WTC11 (cell line): Measurements from ENCODE around the gene C14orf132. TPM values are rescaled to one million over a fixed set of nuclear protein-coding genes. Genes with fewer than 3 reads are reported as not detected.
A peak's percentile ranks its signal among the peaks of the same experiment; 100 is the strongest.

Source experiments
- ATAC-seq: fragments of 200-7000 bp; cut with Tn5 transposase; 2 replicates; pipeline ENCODE4 v1.10.0; 2021; ENCODE audit warnings: mild to moderate bottlenecking, moderate library complexity
- CTCF ChIA-PET: fragments of 300-600 bp; sonication (Branson Sonifier 250); formaldehyde crosslinking; loops from one replicate; lab custom pipeline; 2021; ENCODE audit warnings: antibody characterized with exemption; lab: Charles Lee
- POLR2A ChIA-PET: fragments of 350-600 bp; sonication (Branson Sonifier 250); formaldehyde crosslinking; loops from one replicate; lab custom pipeline; 2021; ENCODE audit warnings: antibody characterized with exemption; lab: Charles Lee
- DNase-seq: peaks from one replicate; pipeline ENCODE4 v3.0.0; 2021; ENCODE audit warnings: low spot score
- H3K27ac Mint-ChIP-seq: 2 replicates; pipeline ENCODE4 v1.8.0; 2021; ENCODE audit warnings: mixed read lengths
- H3K27me3 Mint-ChIP-seq: 2 replicates; pipeline ENCODE4 v1.8.0; 2021; ENCODE audit warnings: low read depth, mild to moderate bottlenecking, moderate library complexity, mixed read lengths
- H3K36me3 Mint-ChIP-seq: 2 replicates; pipeline ENCODE4 v1.8.0; 2021; ENCODE audit warnings: mixed read lengths
- H3K4me1 Mint-ChIP-seq: 2 replicates; pipeline ENCODE4 v1.8.0; 2022; ENCODE audit warnings: mixed read lengths
- H3K4me3 Mint-ChIP-seq: 2 replicates; pipeline ENCODE4 v1.8.0; 2021; ENCODE audit warnings: mild to moderate bottlenecking, moderate library complexity, mixed read lengths
- H3K9me3 Mint-ChIP-seq: 2 replicates; pipeline ENCODE4 v1.8.0; 2021; ENCODE audit warnings: mixed read lengths
- ARID4B ChIP-seq: sonication (generic); formaldehyde crosslinking; IDR thresholded peaks from 2 replicates; pipeline ENCODE4 v1.8.0; 2023; ENCODE audit warnings: missing genetic modification reagents, mild to moderate bottlenecking, borderline replicate concordance
- ATF1 ChIP-seq: sonication (generic); formaldehyde crosslinking; IDR thresholded peaks from 2 replicates; pipeline ENCODE4 v1.8.1; 2023; ENCODE audit warnings: mild to moderate bottlenecking, moderate library complexity, missing genetic modification reagents
- ATF6 ChIP-seq: sonication (generic); formaldehyde crosslinking; IDR thresholded peaks from 2 replicates; pipeline ENCODE4 v1.8.1; 2023; ENCODE audit warnings: mild to moderate bottlenecking, missing genetic modification reagents
- CBFB ChIP-seq: sonication (generic); formaldehyde crosslinking; IDR thresholded peaks from 2 replicates; pipeline ENCODE4 v1.8.1; 2022; ENCODE audit warnings: mild to moderate bottlenecking, low read depth, missing genetic modification reagents
- CREB1 ChIP-seq: sonication (generic); formaldehyde crosslinking; IDR thresholded peaks from 2 replicates; pipeline ENCODE4 v1.8.0; 2023; ENCODE audit warnings: mild to moderate bottlenecking, missing genetic modification reagents
- CREM ChIP-seq: sonication (generic); formaldehyde crosslinking; IDR thresholded peaks from 2 replicates; pipeline ENCODE4 v1.8.1; 2022; ENCODE audit warnings: mild to moderate bottlenecking, missing genetic modification reagents, moderate library complexity
- E2F1 ChIP-seq: sonication (generic); formaldehyde crosslinking; IDR thresholded peaks from 2 replicates; pipeline ENCODE4 v1.8.0; 2022; ENCODE audit warnings: mild to moderate bottlenecking, missing genetic modification reagents
- ETV6 ChIP-seq: sonication (generic); formaldehyde crosslinking; IDR thresholded peaks from 2 replicates; pipeline ENCODE4 v1.8.1; 2022; ENCODE audit warnings: mild to moderate bottlenecking, missing genetic modification reagents
- MLX ChIP-seq: sonication (generic); formaldehyde crosslinking; IDR thresholded peaks from 2 replicates; pipeline ENCODE4 v1.8.1; 2023; ENCODE audit warnings: mild to moderate bottlenecking, missing genetic modification reagents, moderate library complexity
- NR2C2 ChIP-seq: sonication (generic); formaldehyde crosslinking; IDR thresholded peaks from 2 replicates; pipeline ENCODE4 v1.8.0; 2022; ENCODE audit warnings: mild to moderate bottlenecking, missing genetic modification reagents
- PRRX2 ChIP-seq: fragments of 250-450 bp; sonication (Bioruptor Pico); IDR thresholded peaks from 2 replicates; pipeline ENCODE4 v1.8.0; 2021; ENCODE audit warnings: mild to moderate bottlenecking
- SP1 ChIP-seq: sonication (generic); formaldehyde crosslinking; conservative IDR thresholded peaks from 2 replicates; pipeline ENCODE4 v1.8.1; 2022; ENCODE audit warnings: missing genetic modification reagents
- TEAD1 ChIP-seq: sonication (generic); formaldehyde crosslinking; IDR thresholded peaks from 2 replicates; pipeline ENCODE4 v1.8.0; 2022; ENCODE audit warnings: mild to moderate bottlenecking, missing genetic modification reagents
- ZNF263 ChIP-seq: sonication (generic); formaldehyde crosslinking; IDR thresholded peaks from 2 replicates; pipeline ENCODE4 v1.8.1; 2022; ENCODE audit warnings: low read depth, mild to moderate bottlenecking, moderate library complexity, missing genetic modification reagents
- ZNF317 ChIP-seq: sonication (generic); formaldehyde crosslinking; IDR thresholded peaks from 2 replicates; pipeline ENCODE4 v1.8.1; 2023; ENCODE audit warnings: low read depth, mild to moderate bottlenecking, moderate library complexity, missing genetic modification reagents, borderline replicate concordance
- ZNF416 ChIP-seq: fragments of 250-450 bp; sonication (Bioruptor Pico); IDR thresholded peaks from 2 replicates; pipeline ENCODE4 v1.9.0; 2021; ENCODE audit warnings: mild to moderate bottlenecking, inconsistent platforms
- total RNA-seq: library from RNA; stranded (reverse); gene quantifications from 3 replicates; pipeline ENCODE4 v1.2.3, GENCODE V29; 2021
- TF ChIP-seq, protein P1 (sequence below): sonication (generic); formaldehyde crosslinking; IDR thresholded peaks from 2 replicates; pipeline ENCODE4 v1.8.0; 2023; ENCODE audit warnings: mild to moderate bottlenecking, missing genetic modification reagents
- TF ChIP-seq, protein P2 (sequence below): fragments of 250-450 bp; sonication (Bioruptor Pico); IDR thresholded peaks from 2 replicates; pipeline ENCODE4 v1.9.0; 2021; ENCODE audit warnings: mild to moderate bottlenecking
- TF ChIP-seq, protein P3 (sequence below): sonication (generic); formaldehyde crosslinking; IDR thresholded peaks from 2 replicates; pipeline ENCODE4 v1.8.1; 2023; ENCODE audit warnings: mild to moderate bottlenecking, missing genetic modification reagents, moderate library complexity
- TF ChIP-seq, protein P4 (sequence below): fragments of 200-600 bp; IDR thresholded peaks from 2 replicates; pipeline ENCODE4 v1.8.0; 2022; ENCODE audit warnings: antibody characterized with exemption

The C14orf132 gene
- total RNA-seq, 1 experiment from 2014 or later: 14.1 TPM

DNA sequence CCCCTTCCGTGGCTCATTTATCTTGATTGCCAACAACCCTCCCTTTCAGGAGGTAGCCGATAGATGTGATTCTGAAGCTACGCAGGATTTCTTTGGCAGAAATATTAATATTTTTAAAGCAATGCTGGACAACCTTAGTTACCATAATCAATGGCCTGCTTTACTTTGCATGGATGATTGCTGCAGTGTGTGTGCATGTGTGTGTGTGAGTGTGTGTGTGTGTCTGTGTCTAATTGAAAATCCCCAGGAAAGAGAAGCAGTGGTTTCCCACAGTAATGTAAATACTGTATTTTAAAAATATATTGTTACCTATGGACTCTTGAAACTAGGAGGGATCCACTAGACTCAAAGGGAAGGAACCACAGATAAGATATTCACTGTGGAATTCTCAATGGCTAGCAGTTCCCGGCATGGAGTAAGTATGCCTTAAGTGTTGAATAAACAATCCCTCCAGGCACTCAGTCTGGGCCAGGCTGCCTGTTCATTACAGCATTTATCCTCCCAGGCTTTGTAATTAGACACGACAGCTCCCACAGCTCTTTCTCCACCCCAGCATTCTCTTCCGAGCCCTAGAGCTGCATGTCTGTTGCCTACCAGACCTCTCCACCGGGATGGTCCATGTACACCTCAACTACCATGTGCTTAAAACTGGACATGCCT is 22.5 kb upstream of the C14orf132 start:
- ATAC-seq (peak; percentile 95), DNase-seq (no peak)
- no peak overlapping the region for H3K4me3 Mint-ChIP-seq
- H3K36me3 Mint-ChIP-seq: peaks cover 10% of the 10 kb centered on the region
- H3K4me1 Mint-ChIP-seq: peaks cover 5% of the 10 kb centered on the region
- peaks cover 25% of the 10 kb centered on the region for H3K27me3 Mint-ChIP-seq
- H3K27ac Mint-ChIP-seq: no peak overlapping the region
- H3K9me3 Mint-ChIP-seq: peaks cover 27% of the 10 kb centered on the region
- TF ChIP-seq PRRX2 (CRISPR knock-in tag) (no peak), CREB1 (CRISPR knock-in tag) (no peak), ARID4B (no peak), TEAD1 (CRISPR knock-in tag) (no peak), E2F1 (CRISPR knock-in tag) (no peak), NR2C2 (CRISPR knock-in tag) (no peak), ZNF263 (CRISPR knock-in tag) (no peak), CREM (CRISPR knock-in tag) (no peak), ETV6 (no peak), MLX (CRISPR knock-in tag) (no peak), SP1 (CRISPR knock-in tag) (no peak), ZNF317 (CRISPR knock-in tag) (no peak)
- TF ChIP-seq, protein P1, sequence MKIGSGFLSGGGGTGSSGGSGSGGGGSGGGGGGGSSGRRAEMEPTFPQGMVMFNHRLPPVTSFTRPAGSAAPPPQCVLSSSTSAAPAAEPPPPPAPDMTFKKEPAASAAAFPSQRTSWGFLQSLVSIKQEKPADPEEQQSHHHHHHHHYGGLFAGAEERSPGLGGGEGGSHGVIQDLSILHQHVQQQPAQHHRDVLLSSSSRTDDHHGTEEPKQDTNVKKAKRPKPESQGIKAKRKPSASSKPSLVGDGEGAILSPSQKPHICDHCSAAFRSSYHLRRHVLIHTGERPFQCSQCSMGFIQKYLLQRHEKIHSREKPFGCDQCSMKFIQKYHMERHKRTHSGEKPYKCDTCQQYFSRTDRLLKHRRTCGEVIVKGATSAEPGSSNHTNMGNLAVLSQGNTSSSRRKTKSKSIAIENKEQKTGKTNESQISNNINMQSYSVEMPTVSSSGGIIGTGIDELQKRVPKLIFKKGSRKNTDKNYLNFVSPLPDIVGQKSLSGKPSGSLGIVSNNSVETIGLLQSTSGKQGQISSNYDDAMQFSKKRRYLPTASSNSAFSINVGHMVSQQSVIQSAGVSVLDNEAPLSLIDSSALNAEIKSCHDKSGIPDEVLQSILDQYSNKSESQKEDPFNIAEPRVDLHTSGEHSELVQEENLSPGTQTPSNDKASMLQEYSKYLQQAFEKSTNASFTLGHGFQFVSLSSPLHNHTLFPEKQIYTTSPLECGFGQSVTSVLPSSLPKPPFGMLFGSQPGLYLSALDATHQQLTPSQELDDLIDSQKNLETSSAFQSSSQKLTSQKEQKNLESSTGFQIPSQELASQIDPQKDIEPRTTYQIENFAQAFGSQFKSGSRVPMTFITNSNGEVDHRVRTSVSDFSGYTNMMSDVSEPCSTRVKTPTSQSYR: no peak
- TF ChIP-seq, protein P2, sequence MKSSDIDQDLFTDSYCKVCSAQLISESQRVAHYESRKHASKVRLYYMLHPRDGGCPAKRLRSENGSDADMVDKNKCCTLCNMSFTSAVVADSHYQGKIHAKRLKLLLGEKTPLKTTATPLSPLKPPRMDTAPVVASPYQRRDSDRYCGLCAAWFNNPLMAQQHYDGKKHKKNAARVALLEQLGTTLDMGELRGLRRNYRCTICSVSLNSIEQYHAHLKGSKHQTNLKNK: no peak
- TF ChIP-seq, protein P3, sequence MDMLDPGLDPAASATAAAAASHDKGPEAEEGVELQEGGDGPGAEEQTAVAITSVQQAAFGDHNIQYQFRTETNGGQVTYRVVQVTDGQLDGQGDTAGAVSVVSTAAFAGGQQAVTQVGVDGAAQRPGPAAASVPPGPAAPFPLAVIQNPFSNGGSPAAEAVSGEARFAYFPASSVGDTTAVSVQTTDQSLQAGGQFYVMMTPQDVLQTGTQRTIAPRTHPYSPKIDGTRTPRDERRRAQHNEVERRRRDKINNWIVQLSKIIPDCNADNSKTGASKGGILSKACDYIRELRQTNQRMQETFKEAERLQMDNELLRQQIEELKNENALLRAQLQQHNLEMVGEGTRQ (CRISPR knock-in tag): no peak
- POLR2A ChIA-PET: no interaction called here
- CTCF ChIA-PET: no interaction called here

DNA sequence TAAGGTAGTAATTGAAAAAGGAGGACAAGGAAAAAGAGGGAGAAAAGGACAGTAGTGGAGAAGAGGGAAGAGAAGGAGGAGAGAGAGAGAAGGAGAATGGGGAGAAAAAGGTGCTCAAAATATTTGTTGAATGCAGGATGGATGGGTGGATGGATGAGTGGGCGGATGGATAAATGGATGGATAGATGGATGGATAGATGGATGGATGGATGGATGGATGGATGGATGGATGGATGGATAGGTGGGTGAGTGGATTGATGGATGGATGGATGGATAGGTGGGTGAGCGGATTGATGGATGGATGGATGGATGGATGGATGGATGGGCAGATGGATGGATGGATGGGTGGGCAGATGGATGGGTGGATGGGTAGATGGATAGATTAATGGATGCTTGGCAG is 21.3 kb upstream of the C14orf132 start:
- ChIA-PET POLR2A (no interaction called here), CTCF (no interaction called here)
- Mint-ChIP-seq H3K4me3 (no peak overlapping the region), H3K27ac (no peak overlapping the region), H3K36me3 (no peaks in the 10 kb centered on the region), H3K4me1 (peaks cover 5% of the 10 kb centered on the region), H3K27me3 (peaks cover 31% of the 10 kb centered on the region), H3K9me3 (peaks cover 17% of the 10 kb centered on the region)
- DNase-seq (no peak), ATAC-seq (no peak)
- TF ChIP-seq SP1 (CRISPR knock-in tag): no peak
- TF ChIP-seq, protein P4, sequence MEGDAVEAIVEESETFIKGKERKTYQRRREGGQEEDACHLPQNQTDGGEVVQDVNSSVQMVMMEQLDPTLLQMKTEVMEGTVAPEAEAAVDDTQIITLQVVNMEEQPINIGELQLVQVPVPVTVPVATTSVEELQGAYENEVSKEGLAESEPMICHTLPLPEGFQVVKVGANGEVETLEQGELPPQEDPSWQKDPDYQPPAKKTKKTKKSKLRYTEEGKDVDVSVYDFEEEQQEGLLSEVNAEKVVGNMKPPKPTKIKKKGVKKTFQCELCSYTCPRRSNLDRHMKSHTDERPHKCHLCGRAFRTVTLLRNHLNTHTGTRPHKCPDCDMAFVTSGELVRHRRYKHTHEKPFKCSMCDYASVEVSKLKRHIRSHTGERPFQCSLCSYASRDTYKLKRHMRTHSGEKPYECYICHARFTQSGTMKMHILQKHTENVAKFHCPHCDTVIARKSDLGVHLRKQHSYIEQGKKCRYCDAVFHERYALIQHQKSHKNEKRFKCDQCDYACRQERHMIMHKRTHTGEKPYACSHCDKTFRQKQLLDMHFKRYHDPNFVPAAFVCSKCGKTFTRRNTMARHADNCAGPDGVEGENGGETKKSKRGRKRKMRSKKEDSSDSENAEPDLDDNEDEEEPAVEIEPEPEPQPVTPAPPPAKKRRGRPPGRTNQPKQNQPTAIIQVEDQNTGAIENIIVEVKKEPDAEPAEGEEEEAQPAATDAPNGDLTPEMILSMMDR: no peak
- no peak for TF ChIP-seq TEAD1 (CRISPR knock-in tag)
- no peak for TF ChIP-seq ATF6
- no peak for TF ChIP-seq ATF1 (CRISPR knock-in tag)
- TF ChIP-seq MLX (CRISPR knock-in tag): no peak
- TF ChIP-seq CBFB (CRISPR knock-in tag): no peak
- no peak for TF ChIP-seq ZNF416 (CRISPR knock-in tag)
